ENCODE results near the gene FMNL1.

The FMNL1 gene

DNA sequence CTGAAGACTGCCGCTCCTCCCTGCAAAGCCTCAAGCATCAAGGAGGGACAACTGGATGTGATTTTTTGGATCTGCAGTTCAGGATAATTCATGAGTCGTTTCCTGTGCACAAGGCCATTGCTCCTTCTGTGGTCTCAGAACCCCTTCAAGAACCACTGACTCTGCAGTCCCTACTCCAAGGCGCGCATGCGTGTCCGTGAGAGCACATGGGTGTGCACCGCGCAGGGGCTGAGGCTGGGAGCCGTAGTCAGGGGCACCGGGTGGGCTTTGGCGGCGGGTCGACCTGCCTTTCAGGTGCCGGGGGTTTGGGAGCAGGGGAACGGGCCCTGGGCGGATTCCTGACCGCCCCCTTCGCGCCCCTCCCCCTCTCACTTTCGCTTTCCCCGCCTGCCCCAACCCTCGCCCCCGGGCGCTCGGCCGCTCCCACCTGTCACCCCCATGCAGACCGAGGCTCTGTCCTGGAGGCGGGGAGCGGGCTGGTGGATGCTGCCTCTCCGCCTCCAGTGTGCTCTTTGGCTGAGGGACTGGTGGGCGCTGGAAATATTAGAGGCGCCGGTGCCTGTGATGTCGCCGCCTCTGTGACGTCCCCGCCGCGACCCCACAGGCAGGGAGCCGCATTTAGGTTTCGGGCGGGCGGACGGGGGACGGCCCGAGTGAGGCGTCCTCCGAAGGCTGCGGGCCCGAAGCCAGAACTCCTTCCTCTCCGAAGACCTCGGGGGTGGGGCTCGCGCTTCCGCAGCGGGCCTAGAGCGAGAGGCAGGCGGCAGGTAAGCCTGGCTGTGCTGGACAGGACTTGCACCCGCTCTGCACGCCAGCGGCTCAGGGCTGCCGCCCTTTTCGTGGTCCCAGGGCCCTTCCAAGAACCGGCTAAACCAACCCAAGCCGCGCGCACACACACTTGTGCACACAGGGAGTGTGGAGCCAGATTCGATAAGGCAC lies 40.2 kb downstream of the FMNL1 start, which contains the start of gene SPATA32:
Gene SPATA32 (minus strand): TSS at position 518 of the 939 bp plus-strand sequence. CDS start 78 bp downstream, at position 440.
- peak; percentile 73 for DNase-seq

DNA sequence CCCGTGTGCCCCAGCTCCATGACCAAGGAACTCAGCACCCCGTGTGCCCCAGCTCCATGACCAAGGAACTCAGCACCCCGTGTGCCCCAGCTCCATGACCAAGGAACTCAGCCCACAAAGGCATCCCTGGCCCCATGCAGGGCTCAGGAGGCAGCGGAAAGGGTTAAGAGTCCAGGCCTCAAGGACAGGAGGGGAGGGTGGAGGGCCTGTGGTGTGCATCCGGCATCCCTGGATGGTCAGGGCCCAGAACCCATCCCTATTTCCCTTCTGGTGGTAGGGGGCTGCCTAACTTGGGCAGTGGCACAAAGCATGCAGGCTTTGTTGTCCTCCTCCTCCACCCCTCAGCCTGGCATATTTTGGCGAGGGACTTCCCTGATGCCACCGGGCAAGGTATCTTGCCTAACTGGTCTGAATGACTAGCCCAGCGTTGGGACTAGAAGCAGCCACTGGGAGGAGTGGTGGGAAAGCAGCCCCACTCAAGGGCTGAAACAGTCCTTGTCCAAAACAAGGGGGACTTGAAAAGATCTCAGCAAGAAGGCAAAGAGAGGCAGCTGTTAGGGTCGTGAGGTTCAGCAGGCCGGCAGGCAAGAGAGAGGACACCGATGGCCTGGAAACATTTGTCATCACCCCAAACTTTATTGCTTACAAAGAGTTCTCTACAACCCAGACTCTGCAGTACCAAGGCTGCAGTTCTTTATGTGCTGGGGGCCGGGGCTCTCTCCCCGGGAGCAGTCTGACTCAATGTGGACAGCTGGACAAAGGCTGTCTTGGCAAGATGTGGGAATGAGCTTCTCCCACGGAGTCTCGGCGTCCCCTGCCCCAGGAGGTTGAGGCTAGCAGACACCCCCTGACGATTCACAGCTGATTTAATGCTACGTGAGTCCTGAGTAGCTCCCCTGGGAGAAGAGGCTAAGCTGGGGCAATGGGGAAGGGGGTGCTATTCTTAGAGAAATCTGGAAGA lies 41.1 kb downstream of the FMNL1 start:
- no peak for DNase-seq

DNA sequence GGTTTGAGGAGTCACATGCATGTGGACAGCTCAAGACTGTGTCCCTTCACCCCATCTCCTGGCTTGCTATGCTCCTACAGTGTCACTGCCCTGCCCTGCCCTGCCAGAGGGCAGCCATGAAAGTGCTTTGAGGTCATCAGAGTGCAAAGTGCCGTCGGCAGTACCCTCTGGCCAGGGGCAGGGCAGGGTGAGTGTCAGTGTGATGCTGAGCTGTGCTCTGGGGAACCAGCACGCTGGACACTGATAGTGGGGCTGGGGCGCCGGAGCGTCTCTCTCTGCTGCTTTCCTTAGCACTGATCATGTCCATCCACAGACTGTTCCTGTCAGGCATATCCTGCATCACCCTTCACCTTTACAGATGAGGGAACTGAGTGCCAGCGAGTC lies 41.8 kb downstream of the FMNL1 start:
- DNase-seq, result no peak

GRCh38 chr17:45264430-45264829 lies 42.7 kb downstream of the FMNL1 start:
- DNase-seq, result no peak

GRCh38 chr17:45264988-45265387 lies 43.3 kb downstream of the FMNL1 start:
- DNase-seq, result no peak

- DNase-seq, result no peak
These were observed 44.1 kb downstream of the FMNL1 start for GRCh38 chr17:45265821-45266220.

DNA sequence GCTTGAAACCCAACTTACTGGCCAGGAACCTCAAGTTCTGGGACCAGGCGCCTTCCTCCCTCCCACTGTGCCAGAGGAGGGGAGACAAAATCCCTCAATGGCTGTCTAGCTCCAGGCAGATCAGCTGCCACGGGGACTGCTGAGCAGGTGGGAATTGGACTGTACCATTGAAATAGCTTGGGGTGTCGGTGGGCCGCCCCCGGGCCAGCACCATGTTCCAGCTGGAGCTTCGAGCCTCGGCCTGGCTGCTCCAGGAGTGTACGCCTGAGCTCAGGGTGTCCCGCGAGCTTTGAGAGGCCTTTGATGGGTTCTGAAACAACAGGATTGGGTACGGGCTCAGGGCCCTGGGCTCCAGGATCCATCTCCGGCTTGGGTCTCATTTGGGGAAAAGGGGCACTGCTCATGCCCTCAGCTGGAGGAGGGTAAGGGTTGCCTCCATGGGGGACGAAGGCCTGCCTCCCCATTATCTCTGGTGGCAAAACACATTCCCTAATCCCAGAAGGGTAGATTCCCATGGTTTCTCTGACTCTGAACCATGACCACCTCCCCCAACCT lies 44.8 kb downstream of the FMNL1 start:
- DNase-seq, result no peak

DNA sequence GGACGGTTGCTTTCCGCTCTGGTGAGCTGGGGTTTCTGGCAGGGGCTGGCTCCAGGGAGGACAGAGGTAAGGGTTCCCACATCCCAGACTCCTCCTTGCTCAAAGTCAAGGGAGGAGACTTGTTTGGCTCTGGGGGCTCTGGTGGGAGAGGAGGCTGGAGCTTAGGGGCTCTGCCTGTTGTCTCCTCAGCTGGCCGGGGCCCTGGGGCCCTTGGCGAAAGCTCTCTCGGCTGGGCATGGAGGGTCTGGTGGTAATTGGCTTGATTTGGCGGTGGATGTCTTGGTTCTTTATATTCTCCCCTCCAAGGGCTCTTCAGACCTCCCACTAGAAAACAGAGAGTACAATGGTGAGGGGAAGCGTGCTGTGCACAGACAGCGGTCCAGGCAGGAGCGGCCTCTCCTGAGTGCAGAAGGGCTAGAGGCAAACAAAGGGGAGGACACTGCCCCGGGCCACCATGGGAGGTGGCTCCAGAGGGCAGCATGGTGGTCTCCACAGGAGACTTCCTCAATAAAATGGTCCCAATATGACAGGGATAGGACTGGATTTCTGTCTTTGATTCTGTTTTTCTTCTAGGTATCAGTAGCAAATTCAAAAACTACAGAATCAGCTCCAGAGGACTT lies 45.9 kb downstream of the FMNL1 start:
- no peak for DNase-seq

- DNase-seq, result no peak
These were observed 48.2 kb downstream of the FMNL1 start for GRCh38 chr17:45269912-45270311.

- DNase-seq, result peak; percentile 66
These were observed 49.2 kb downstream of the FMNL1 start for GRCh38 chr17:45270828-45271418.

DNA sequence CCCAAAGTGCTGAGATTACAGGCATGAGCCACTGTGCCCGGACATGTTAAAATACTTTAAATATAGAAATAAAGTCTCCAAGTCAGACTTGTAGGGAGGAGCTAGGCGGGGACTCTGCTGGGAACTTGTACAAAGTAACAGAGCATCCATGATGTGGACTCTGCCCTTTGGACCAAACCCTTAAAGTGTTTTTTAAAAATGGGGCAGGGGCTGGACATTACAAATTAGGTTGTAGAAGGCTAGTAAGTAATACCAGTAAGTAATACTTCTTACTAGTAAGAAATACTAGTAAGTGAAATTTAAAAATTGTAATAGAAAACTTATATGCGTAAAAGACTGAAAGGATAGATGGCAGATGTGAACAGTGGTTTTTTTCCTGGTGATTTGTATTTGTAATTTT lies 49.9 kb downstream of the FMNL1 start:
- DNase-seq, result no peak

GRCh38 chr17:45273551-45273957 lies 51.9 kb downstream of the FMNL1 start:
- no peak for DNase-seq

DNA sequence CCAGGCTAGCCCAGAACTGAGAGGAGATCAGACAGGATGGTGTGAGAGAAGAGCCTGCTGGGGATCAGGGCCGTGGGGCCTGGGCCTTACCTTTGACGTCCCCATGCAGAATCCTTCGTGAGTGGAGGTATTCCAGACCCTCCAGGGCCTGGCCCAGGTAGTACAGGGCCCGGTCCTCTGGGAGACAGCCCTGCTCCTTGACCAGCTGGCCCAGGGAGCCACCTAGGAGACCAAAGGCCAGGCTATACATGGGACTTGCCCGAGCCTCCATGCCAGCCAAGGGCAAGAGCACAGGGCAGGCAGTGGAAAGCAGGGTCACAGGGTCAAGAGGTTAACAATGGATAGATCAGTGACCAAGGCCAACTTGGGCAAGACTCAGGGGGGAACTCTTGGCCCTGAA lies 52.3 kb downstream of the FMNL1 start:
- DNase-seq, result no peak

DNA sequence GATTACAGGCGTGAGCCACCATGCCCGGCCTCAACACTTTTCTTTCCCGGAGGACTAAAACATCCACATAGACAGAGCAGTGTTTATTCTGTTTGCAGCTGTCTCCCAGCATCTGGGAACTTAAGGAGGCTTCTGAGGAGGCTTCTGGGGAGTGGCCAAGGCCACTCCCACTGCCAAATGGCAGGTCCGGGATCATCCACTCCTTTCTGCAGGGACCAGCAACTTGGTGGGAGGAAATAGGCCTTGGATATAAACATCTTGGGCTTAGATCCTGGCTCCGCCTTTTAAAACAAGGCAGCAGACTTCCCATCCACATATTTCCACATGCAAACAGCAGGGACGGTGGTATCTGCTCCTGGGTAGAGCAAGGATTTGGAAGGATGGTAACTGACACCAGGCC lies 54.3 kb downstream of the FMNL1 start:
- no peak for DNase-seq

DNA sequence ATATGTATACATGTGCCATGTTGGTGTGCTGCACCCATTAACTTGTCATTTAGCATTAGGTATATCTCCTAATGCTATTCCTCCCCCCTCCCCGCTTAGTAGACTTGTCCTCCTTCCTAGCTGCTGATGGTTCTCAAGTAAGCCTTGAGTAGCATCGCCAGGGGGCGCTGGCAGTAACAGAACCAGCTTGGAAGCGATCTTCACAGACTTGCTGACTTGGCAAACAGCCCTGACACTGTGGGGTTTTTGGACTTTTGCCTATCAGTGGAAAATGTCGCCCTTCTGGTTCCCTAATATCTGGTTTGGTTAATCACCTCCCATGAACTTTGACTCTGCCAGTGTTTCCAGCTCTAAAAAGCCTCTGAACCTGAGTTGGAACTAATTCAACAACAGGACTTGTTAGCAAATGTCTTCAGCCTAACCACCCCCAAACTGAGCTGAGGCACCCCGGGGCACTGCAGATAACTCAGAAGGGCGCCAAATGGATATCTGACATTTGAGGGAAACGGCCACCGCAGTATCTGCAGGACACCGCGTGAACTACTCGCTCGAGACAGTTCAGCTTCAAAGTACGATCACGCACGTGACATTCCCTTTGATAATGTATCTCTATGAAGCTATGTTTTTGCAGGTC lies 55.6 kb downstream of the FMNL1 start:
- DNase-seq, result peak; percentile 92

DNA sequence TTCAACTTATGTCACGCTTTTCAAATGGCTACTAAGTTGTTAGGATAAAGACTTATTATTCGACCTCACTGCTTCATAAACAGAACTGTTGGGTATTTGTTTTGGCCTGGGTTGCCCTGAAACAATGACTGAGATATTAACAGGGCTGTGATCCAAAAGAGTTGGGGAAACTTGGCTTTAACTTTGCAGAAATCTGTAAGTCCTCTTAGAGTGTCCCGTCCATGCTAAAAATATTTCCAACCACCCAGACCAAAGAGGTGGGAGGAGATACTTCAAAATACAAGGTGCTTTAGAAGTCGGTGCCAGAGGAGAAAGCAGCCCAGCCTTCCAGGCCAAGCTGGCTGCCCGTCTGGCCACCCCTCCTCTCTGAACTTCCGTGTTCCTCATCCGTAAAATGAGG lies 56.3 kb downstream of the FMNL1 start:
- no peak for DNase-seq

GRCh38 chr17:45279898-45280297 lies 58.2 kb downstream of the FMNL1 start:
- DNase-seq, result no peak

GRCh38 chr17:45282683-45283644 lies 61.3 kb downstream of the FMNL1 start:
- DNase-seq, result no peak

DNA sequence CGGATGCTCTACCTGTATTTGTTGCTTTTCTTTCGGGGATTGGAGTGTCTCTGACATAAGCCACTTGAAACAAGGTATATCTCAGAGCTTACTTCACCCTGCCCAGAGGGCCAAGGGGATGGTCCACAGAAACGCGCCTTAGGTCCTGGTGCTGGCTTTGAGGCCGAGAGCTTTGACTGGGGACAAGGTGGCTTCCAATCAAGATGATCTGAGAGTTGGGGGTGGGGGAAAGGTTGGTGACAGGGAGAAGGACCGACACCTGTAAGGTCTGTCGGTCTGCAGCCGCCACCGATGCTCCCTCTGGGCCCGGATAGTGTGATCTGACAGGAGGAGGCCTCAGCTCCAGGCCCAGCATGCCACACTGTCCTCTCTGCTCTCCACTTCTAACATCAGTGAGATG lies 62.0 kb downstream of the FMNL1 start:
- DNase-seq, result no peak
